ENCODE measurements around the gene SAMD3.
"Not testable (repeated sequence)": the region's sequence is repeated elsewhere in the genome, so short reads cannot be mapped to it uniquely, and the experiment has no call there.

SAMD3 gene

GRCh38 chr6:130207979-130208649 lies 14.6 kb downstream of the SAMD3 start:
- DNase-seq = no peak

GRCh38 chr6:130206479-130206878 lies 16.3 kb downstream of the SAMD3 start:
- no peak for DNase-seq

GRCh38 chr6:130204322-130204721 lies 18.4 kb downstream of the SAMD3 start:
- no peak for DNase-seq

GRCh38 chr6:130203370-130203769 lies 19.4 kb downstream of the SAMD3 start:
- no peak for DNase-seq

GRCh38 chr6:130202782-130203181 lies 20.0 kb downstream of the SAMD3 start:
- no peak for DNase-seq

- DNase-seq = no peak
These were observed 22.7 kb downstream of the SAMD3 start for GRCh38 chr6:130200020-130200419.

- DNase-seq = no peak
These were observed 24.2 kb downstream of the SAMD3 start for GRCh38 chr6:130198483-130199035.

- not testable (repeated sequence) for DNase-seq
These were observed 24.8 kb downstream of the SAMD3 start for GRCh38 chr6:130197816-130198482.

GRCh38 chr6:130194434-130194833 lies 28.3 kb downstream of the SAMD3 start:
- DNase-seq = not testable (repeated sequence)

GRCh38 chr6:130190701-130191690 lies 31.8 kb downstream of the SAMD3 start:
- peak in 1 of 2 donors; percentile 21 for DNase-seq

- no peak for DNase-seq
These were observed 33.0 kb downstream of the SAMD3 start for GRCh38 chr6:130189531-130190397.

- DNase-seq = no peak
These were observed 34.4 kb downstream of the SAMD3 start for GRCh38 chr6:130188207-130188899.

- no peak for DNase-seq
These were observed 35.2 kb downstream of the SAMD3 start for GRCh38 chr6:130187335-130188206.

GRCh38 chr6:130185658-130186057 lies 37.1 kb downstream of the SAMD3 start:
- no peak for DNase-seq

GRCh38 chr6:130183271-130184222 lies 39.2 kb downstream of the SAMD3 start:
- no peak for DNase-seq

GRCh38 chr6:130182466-130182865 lies 40.3 kb downstream of the SAMD3 start:
- no peak for DNase-seq

- DNase-seq = no peak
These were observed 44.1 kb downstream of the SAMD3 start for GRCh38 chr6:130178692-130179091.

- DNase-seq = no peak
These were observed 46.4 kb downstream of the SAMD3 start for GRCh38 chr6:130176378-130176777.
